K562 (cell line): Measurements from ENCODE around the gene C2orf81. TPM values are rescaled to one million over a fixed set of nuclear protein-coding genes. Genes with fewer than 3 reads are reported as not detected.

Experiments
- ATAC-seq: fragments of 200-7000 bp; cut with Tn5 transposase; 3 replicates; pipeline ENCODE4 v1.9.1; 2020; ENCODE audit warnings: moderate library complexity
- BruUV-seq: library from RNA; stranded (reverse); fragments of 400-500 nt; replicated peaks from 2 replicates; lab custom pipeline; 2021; lab: Mats Ljungman, UMichigan
- CTCF ChIA-PET: fragments of 300-600 bp; formaldehyde crosslinking; extraction: SDS; loops from one replicate; lab custom pipeline; 2021; ENCODE audit warnings: low intra/inter-chr PET ratio; lab: Yijun Ruan, JAX
- POLR2A ChIA-PET: fragments of 300-600, 350-650 bp; sonication (Branson Sonifier 250); formaldehyde crosslinking; extraction: SDS; loops from one replicate; lab custom pipeline; 2021; ENCODE audit warnings: antibody characterized with exemption, inconsistent platforms; lab: Yijun Ruan, JAX
- DNase-seq, 4 experiments: peaks; one replicate each; pipeline versions ENCODE4 v3.0.0 to v3.0.0-alpha.2; 2011 to 2018; ENCODE audit warnings: low spot score in 3 of 4, mixed read lengths in 3 of 4; ENCODE audit errors: extremely low read depth in 1 of 4
- FAIRE-seq: peaks from 2 replicates; lab custom pipeline; 2011; peaks lifted over from hg19 to GRCh38; lab: Jason Lieb, UNC
- H2AFZ ChIP-seq: 2 replicates; pipeline ENCODE4 v1.6.0; 2011; ENCODE audit warnings: low read depth, low read length, control low read depth, inconsistent platforms
- H3K27ac ChIP-seq: fragments of 200-600 bp; 3 replicates; pipeline ENCODE4 v1.8.0; 2011; ENCODE audit warnings: low read depth, mild to moderate bottlenecking, control low read depth, inconsistent platforms, low read length, moderate library complexity, mixed read lengths; ENCODE audit errors: extremely low read depth
- H3K27me3 ChIP-seq, 2 experiments: fragments of 300-600 bp in 1 of 2; 2 replicates in 1 of 2; 3 replicates in 1 of 2; pipeline versions ENCODE4 v1.6.0 to v1.8.0; 2011; ENCODE audit warnings: inconsistent platforms in 2 of 2, low read length in 2 of 2, mild to moderate bottlenecking in 1 of 2, mixed read lengths in 1 of 2, moderate library complexity in 1 of 2; ENCODE audit not compliant: control insufficient read depth in 2 of 2, insufficient read depth in 2 of 2
- H3K36me3 ChIP-seq: fragments of 300-600 bp; 3 replicates; pipeline ENCODE4 v1.8.0; 2011; ENCODE audit warnings: mild to moderate bottlenecking, low read length, inconsistent platforms; ENCODE audit not compliant: control insufficient read depth, insufficient read depth
- H3K4me1 ChIP-seq, 2 experiments: fragments of 200-600 bp in 1 of 2; replicated peaks in 1 of 2; 2 replicates in 1 of 2; 3 replicates in 1 of 2; pipeline versions ENCODE4 v1.5.1 to v1.8.0; 2011; ENCODE audit warnings: inconsistent platforms in 2 of 2, low read length in 2 of 2, mild to moderate bottlenecking in 1 of 2, mixed read lengths in 1 of 2, moderate library complexity in 1 of 2; ENCODE audit not compliant: control insufficient read depth in 2 of 2, insufficient read depth in 2 of 2
- H3K4me2 ChIP-seq: 2 replicates; pipeline ENCODE4 v1.6.1; 2011; ENCODE audit warnings: low read length, control low read depth, inconsistent platforms, mixed read lengths; ENCODE audit not compliant: insufficient read depth
- H3K4me3 ChIP-seq: fragments of 200-600 bp; sonication (generic), shearing (Covaris generic); 2 replicates; pipeline ENCODE4 v1.5.1; 2016; ENCODE audit warnings: control low read depth, inconsistent platforms
- H3K79me2 ChIP-seq: fragments of 200-600 bp; 3 replicates; pipeline ENCODE4 v1.8.0; 2011; ENCODE audit warnings: low read length, inconsistent platforms; ENCODE audit not compliant: control insufficient read depth, insufficient read depth
- H3K9ac ChIP-seq, 2 experiments: 2 replicates each; pipeline versions ENCODE4 v1.6.0 to v1.6.1; 2011; ENCODE audit warnings: low read depth in 2 of 2, low read length in 2 of 2, control low read depth in 1 of 2, inconsistent platforms in 1 of 2, mild to moderate bottlenecking in 1 of 2, mixed read lengths in 1 of 2; ENCODE audit not compliant: insufficient read depth in 1 of 2
- H3K9me1 ChIP-seq: one replicate; pipeline ENCODE4 v1.6.0; 2011; ENCODE audit warnings: inconsistent platforms, mild to moderate bottlenecking, low read length, moderate library complexity; ENCODE audit not compliant: control insufficient read depth, insufficient read depth
- H3K9me3 ChIP-seq: replicated peaks from 2 replicates; pipeline ENCODE4 v1.5.1; 2011; ENCODE audit warnings: low read depth, low read length, inconsistent platforms; ENCODE audit not compliant: control insufficient read depth, insufficient read depth
- H4K20me1 ChIP-seq: replicated peaks from 2 replicates; pipeline ENCODE4 v1.6.1; 2011; ENCODE audit warnings: low read length, inconsistent platforms, mixed read lengths; ENCODE audit not compliant: control insufficient read depth, insufficient read depth
- NKRF ChIP-seq: fragments of 450-650 bp; IDR thresholded peaks from 2 replicates; pipeline ENCODE4 v1.6.1; 2016; ENCODE audit warnings: borderline replicate concordance
- STAT5B ChIP-seq: fragments of 250-450 bp; sonication (Bioruptor Pico); IDR thresholded peaks from 2 replicates; pipeline ENCODE4 v1.8.0; 2021; ENCODE audit warnings: mild to moderate bottlenecking, inconsistent platforms
- U2AF1 ChIP-seq: fragments of 200-400 bp; formaldehyde crosslinking; optimal IDR thresholded peaks from 2 replicates; pipeline ENCODE3; 2017; ENCODE audit warnings: mild to moderate bottlenecking, low read depth, low read length, moderate library complexity
- ZBTB33 ChIP-seq: sonication (generic); formaldehyde crosslinking; IDR thresholded peaks from 2 replicates; pipeline ENCODE4 v1.8.1; 2023; ENCODE audit warnings: mild to moderate bottlenecking, missing genetic modification reagents
- WGBS: fragments of 100-300 bp; shearing (Covaris generic); methylation state at CpG from one replicate; pipeline ENCODE4 v1.1.6; 2016; ENCODE audit warnings: low coverage, mixed read lengths; ENCODE audit not compliant: insufficient coverage; ENCODE audit errors: missing lambda C conversion rate; 5-methylcytosine and 5-hydroxymethylcytosine counted together
- in situ Hi-C: fragments of 300-500 bp; cut with MboI; formaldehyde crosslinking; loops from 4 replicates; pipeline ENCODE4 v1.15.0; 2018; ENCODE audit warnings: inconsistent platforms, mixed read lengths
- intact Hi-C: fragments of 100-400 bp; cut with micrococcal nuclease; formaldehyde crosslinking; loops from 2 replicates; pipeline ENCODE4 v1.14.2; 2022
- polyA plus RNA-seq, 8 experiments: library from polyadenylated mRNA; depleted of rRNA in 4 of 8; stranded (reverse) in 5 of 8; unstranded in 3 of 8; fragments of >200 nt; fragmentation: Nextera tagmentation in 2 of 8; fragmentation: Illumina TruSeq in 1 of 8; extraction: Ambion mirVana in 2 of 8; extraction: Trizol in 1 of 8; gene quantifications; 2 replicates each; pipeline versions ENCODE4 v1.2.1 to v1.2.3, GENCODE V29; 2011 to 2014; ENCODE audit warnings: inconsistent platforms in 1 of 8, missing spikeins in 1 of 8
- total RNA-seq, 7 experiments: library from RNA; depleted of rRNA in 6 of 7; stranded (reverse); fragments of >200 nt in 6 of 7; fragmentation: Illumina TruSeq in 2 of 7; extraction: Trizol in 2 of 7; gene quantifications; 2 replicates each; pipeline versions ENCODE4 v1.2.1 to v1.2.3, GENCODE V29; 2011 to 2021; ENCODE audit warnings: low replicate concordance in 1 of 7

C2orf81 gene
- total and polyA plus RNA-seq, 9 of the 15 experiments (the other 6 are each of a cell fraction or from before 2014, with no cell fraction given), result 0.06 TPM; not detected in 8

- no peak overlapping the region for H3K4me3 ChIP-seq
- DNase-seq (no peak), FAIRE-seq (no peak)
- H2AFZ ChIP-seq, result no peak overlapping the region
- peaks cover 10% of the 10 kb centered on the region; the same call in 1 of the 3 replicates for H3K79me2 ChIP-seq
- no peak overlapping the region for H3K9ac ChIP-seq
- H3K9me1 ChIP-seq, result no peaks in the 10 kb centered on the region
- H3K4me2 ChIP-seq, result no peak overlapping the region
- POLR2A ChIA-PET, result no interaction called here
- intact Hi-C loops, result no loop called here
- no peak overlapping the region for H3K27ac ChIP-seq
- peaks cover 7 to 33% of the 10 kb centered on the region in 2 experiments for H3K4me1 ChIP-seq
- no peaks in the 10 kb centered on the region for H3K9me3 ChIP-seq
- no peaks in the 10 kb centered on the region for H3K27me3 ChIP-seq
- TF ChIP-seq U2AF1 (no peak), STAT5B (CRISPR knock-in tag) (no peak), ZBTB33 (CRISPR knock-in tag) (0 out of 2 replicates have a peak, but pooled peaks have one; percentile 29), NKRF (no peak)
- TF ChIP-seq, all 486 proteins: peak for 1
- H4K20me1 ChIP-seq, result no peaks in the 10 kb centered on the region; the same call in 1 of the 2 replicates
- WGBS, result 79% methylated on average over 5 of the region's 27 CpGs
- in situ Hi-C loops, result no loop called here
- peaks cover 22% of the 10 kb centered on the region; the same call in 1 of the 3 replicates for H3K36me3 ChIP-seq
- no peak for ATAC-seq
- CTCF ChIA-PET, result no interaction called here
- no TSS peak for BruUV-seq
Measured at GRCh38 chr2:74457129-74457548, 35.7 kb upstream of the C2orf81 start.
